Body of pancreas (tissue), 4 donors: ENCODE data around the gene GULP1.

ENCODE experiments used
- POLR2A ChIP-seq, 3 donors: fragments of 450-650 bp; IDR thresholded peaks; one replicate each; pipeline ENCODE4 v1.6.1; 2016; ENCODE audit warnings: antibody characterized with exemption in 3 of 3, mild to moderate bottlenecking in 2 of 3
- TF ChIP-seq, protein P1 (sequence below), 7 experiments: fragments of 450-650 bp in 4 of 7; fragments of 200-600 bp in 3 of 7; sonication (generic) in 3 of 7; IDR thresholded peaks; one replicate each; pipeline ENCODE4 v1.5.1; 2016 to 2019; ENCODE audit warnings: antibody characterized with exemption in 7 of 7

GRCh38 chr2:188364033-188364630, 72.5 kb downstream of the GULP1 start:
- TF ChIP-seq, protein P1, sequence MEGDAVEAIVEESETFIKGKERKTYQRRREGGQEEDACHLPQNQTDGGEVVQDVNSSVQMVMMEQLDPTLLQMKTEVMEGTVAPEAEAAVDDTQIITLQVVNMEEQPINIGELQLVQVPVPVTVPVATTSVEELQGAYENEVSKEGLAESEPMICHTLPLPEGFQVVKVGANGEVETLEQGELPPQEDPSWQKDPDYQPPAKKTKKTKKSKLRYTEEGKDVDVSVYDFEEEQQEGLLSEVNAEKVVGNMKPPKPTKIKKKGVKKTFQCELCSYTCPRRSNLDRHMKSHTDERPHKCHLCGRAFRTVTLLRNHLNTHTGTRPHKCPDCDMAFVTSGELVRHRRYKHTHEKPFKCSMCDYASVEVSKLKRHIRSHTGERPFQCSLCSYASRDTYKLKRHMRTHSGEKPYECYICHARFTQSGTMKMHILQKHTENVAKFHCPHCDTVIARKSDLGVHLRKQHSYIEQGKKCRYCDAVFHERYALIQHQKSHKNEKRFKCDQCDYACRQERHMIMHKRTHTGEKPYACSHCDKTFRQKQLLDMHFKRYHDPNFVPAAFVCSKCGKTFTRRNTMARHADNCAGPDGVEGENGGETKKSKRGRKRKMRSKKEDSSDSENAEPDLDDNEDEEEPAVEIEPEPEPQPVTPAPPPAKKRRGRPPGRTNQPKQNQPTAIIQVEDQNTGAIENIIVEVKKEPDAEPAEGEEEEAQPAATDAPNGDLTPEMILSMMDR (IDR thresholded peaks at IDR 0.05) = no peak
- no peak for TF ChIP-seq POLR2A (IDR thresholded peaks at IDR 0.05)
